DND-41 (cell line): ENCODE measurements around the gene RGS14.

ENCODE experiments used
- EZH2 ChIP-seq: IDR thresholded peaks from 3 replicates; pipeline ENCODE4 v1.6.1; 2012; ENCODE audit warnings: borderline replicate concordance, low read depth, mild to moderate bottlenecking, moderate library complexity, low read length, inconsistent platforms; ENCODE audit not compliant: severe bottlenecking
- TF ChIP-seq, protein P1 (sequence below): IDR thresholded peaks from 2 replicates; pipeline ENCODE4 v1.5.1; 2012; ENCODE audit warnings: borderline replicate concordance, low read length, moderate library complexity, mild to moderate bottlenecking; ENCODE audit not compliant: poor library complexity, severe bottlenecking; ENCODE audit errors: extremely low read depth

DNA sequence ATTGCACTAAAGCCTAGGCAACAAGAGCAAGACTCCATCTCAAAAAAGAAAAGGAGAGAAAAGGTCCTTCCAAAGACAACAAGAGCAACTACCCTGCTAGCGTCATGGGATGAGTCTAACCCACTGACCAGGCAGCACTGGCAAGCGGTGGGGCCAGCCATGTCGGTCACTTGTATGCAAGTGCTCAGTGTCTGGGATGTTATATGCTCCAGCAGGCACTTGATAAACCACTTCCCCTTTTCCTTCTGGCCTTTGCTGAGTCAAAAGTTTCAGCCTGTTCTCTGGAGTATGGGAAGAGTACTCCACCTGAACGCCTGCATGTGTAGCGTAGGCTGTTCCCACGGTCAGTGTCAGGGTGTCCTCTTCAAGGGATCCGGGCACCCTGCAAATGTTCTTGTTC, 36.8 kb upstream of the RGS14 start:
- TF ChIP-seq EZH2 = no peak
- TF ChIP-seq, protein P1, sequence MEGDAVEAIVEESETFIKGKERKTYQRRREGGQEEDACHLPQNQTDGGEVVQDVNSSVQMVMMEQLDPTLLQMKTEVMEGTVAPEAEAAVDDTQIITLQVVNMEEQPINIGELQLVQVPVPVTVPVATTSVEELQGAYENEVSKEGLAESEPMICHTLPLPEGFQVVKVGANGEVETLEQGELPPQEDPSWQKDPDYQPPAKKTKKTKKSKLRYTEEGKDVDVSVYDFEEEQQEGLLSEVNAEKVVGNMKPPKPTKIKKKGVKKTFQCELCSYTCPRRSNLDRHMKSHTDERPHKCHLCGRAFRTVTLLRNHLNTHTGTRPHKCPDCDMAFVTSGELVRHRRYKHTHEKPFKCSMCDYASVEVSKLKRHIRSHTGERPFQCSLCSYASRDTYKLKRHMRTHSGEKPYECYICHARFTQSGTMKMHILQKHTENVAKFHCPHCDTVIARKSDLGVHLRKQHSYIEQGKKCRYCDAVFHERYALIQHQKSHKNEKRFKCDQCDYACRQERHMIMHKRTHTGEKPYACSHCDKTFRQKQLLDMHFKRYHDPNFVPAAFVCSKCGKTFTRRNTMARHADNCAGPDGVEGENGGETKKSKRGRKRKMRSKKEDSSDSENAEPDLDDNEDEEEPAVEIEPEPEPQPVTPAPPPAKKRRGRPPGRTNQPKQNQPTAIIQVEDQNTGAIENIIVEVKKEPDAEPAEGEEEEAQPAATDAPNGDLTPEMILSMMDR = no peak
